ENCODE results near the gene SLC25A21. TPM values are rescaled to one million over a fixed set of nuclear protein-coding genes. Genes with fewer than 3 reads are reported as not detected.

SLC25A21 gene
- 1.6 TPM for polyA plus RNA-seq (2013, experiment 1 of 2)
- 1.8 TPM for polyA plus RNA-seq (2013, experiment 2 of 2)

DNA sequence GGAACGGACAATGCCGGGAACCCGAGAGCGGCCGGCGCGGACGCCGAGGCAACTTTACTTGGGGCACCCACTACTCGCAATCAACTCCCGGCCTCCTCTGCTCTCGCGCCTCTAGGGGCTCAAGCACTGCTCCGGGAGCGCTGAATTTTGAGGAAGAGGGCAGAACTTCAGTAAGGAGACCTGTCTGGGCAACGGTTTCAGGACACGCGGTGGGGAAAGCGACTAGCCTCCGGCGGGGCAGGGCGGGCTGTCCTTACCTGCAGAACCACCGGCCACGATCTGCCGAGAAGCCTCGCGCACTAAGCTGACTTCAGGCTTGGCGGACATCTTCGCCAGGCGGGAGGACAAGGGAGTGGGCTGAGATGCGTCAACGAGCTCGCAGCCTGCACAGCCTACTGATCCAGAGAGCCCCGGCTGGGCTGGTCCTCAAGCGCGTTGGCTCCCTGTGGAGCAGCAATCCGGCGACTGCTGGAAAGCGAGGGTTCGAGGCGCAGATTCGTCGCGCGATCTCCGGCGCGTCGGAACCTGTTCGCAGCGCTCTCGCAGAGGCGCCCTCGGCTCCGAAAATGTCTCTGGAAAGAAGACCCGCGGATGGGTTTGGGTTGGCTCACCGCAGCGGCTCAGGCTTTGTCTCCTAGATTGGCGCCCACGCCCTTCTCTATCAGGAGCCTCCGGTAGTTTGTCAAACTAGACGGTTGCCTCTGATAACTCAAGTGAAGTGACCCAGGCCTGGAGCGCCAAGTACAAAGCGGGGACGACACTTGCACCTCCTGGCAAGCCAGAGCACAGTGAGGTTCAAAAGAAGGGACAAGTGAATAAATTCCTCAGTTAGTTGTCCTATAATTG, at the start of gene SLC25A21:
Gene SLC25A21 (minus strand): TSS at position 583 of the 846 bp plus-strand sequence.
- Histone ChIP-seq H3K36me3 (replicated peaks in 1 of 2; ENCODE audit: control insufficient read depth in 2 of 2, insufficient read depth in 2 of 2, low read length in 2 of 2) (no peaks in the 10 kb centered on the region), H4K91ac (ENCODE audit: low read depth, low read length, poor library complexity) (no peak within 1 kb of the TSS), H2AFZ (ENCODE audit: low read length) (peak within 1 kb of the TSS; percentile 93), H3K18ac (ENCODE audit: low read length) (peak within 1 kb of the TSS; percentile 98), H2AK5ac (ENCODE audit: low read depth, low read length) (no peak within 1 kb of the TSS), H3K4me2 (ENCODE audit: insufficient read depth, low read length, poor library complexity, severe bottlenecking) (peak within 1 kb of the TSS; percentile 71), H2BK15ac (ENCODE audit: low read length) (peak within 1 kb of the TSS; percentile 57), H3K4me3 (ENCODE audit: low read length in 2 of 2) (peak within 1 kb of the TSS; percentile 73 to 92), H3K27me3 (ENCODE audit: control insufficient read depth in 3 of 3, insufficient read depth in 3 of 3, low read depth in 1 of 3, low read length in 3 of 3) (no peaks in the 10 kb centered on the region), H3K9me3 (replicated peaks in 1 of 2; ENCODE audit: control insufficient read depth in 2 of 2, insufficient read depth in 1 of 2, low read depth in 1 of 2, low read length in 2 of 2) (no peaks in the 10 kb centered on the region), H4K8ac (ENCODE audit: low read depth, low read length) (peak within 1 kb of the TSS; percentile 89), H3K27ac (replicated peaks; ENCODE audit: low read length) (peak within 1 kb of the TSS; percentile 95), H3K14ac (ENCODE audit: low read length) (peak within 1 kb of the TSS; percentile 56), H2BK120ac (ENCODE audit: low read depth, low read length) (no peak within 1 kb of the TSS), H2BK5ac (ENCODE audit: low read length) (peak within 1 kb of the TSS; percentile 62), H3K4me1 (ENCODE audit: control insufficient read depth in 2 of 2, insufficient read depth in 1 of 2, low read depth in 1 of 2, low read length in 2 of 2) (peaks cover 0 to 5% of the 10 kb centered on the region in 2 donors), H3K9ac (ENCODE audit: low read depth, low read length, poor library complexity) (peak within 1 kb of the TSS; percentile 93), H3K4ac (ENCODE audit: low read length) (peak within 1 kb of the TSS; percentile 14), H3K23ac (ENCODE audit: low read depth, low read length, poor library complexity) (peak within 1 kb of the TSS; percentile 94), H2BK12ac (ENCODE audit: low read length) (peak within 1 kb of the TSS; percentile 18), H3K79me1 (ENCODE audit: low read depth, low read length) (no peaks in the 10 kb centered on the region)
- no CpG with 5 or more reads among the region's 66 CpGs for WGBS, 2 donors (ENCODE audit: extremely low coverage in 2 of 2, insufficient read length in 2 of 2, insufficient replicate concordance in 1 of 2)
- peak; percentile 61 for DNase-seq (ENCODE audit: low spot score)

DNA sequence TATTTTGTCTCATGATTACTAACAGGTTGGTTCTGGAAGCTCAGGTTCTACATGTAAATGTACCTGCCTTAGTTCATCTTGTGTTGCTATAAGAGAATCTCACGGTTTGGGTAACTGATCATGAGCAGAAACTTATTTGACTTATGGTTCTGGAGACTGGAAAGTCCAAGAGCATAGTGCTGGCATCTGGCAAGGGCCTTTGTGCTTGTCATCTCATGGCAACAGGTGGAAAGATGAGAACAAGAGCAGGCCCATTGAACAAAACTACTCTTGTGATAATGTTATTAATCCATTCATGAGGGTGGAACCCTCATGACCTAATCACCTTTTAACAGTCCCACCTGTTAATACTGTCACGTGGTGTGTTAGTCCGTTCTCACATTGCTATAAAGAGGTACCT, 48.7 kb upstream of the SLC25A21 start:
- Histone ChIP-seq H3K36me3 (replicated peaks in 1 of 2; ENCODE audit: control insufficient read depth in 2 of 2, insufficient read depth in 2 of 2, low read length in 2 of 2) (no peaks in the 10 kb centered on the region), H3K79me1 (ENCODE audit: low read depth, low read length) (no peaks in the 10 kb centered on the region), H2BK12ac (ENCODE audit: low read length) (no peak overlapping the region), H3K18ac (ENCODE audit: low read length) (no peak overlapping the region), H3K9ac (ENCODE audit: low read depth, low read length, poor library complexity) (no peak overlapping the region), H3K23ac (ENCODE audit: low read depth, low read length, poor library complexity) (no peak overlapping the region), H3K27ac (replicated peaks; ENCODE audit: low read length) (no peak overlapping the region), H2AFZ (ENCODE audit: low read length) (no peak overlapping the region), H3K4ac (ENCODE audit: low read length) (no peak overlapping the region), H2AK5ac (ENCODE audit: low read depth, low read length) (no peak overlapping the region), H3K4me1 (ENCODE audit: control insufficient read depth in 2 of 2, insufficient read depth in 1 of 2, low read depth in 1 of 2, low read length in 2 of 2) (no peaks in the 10 kb centered on the region), H3K14ac (ENCODE audit: low read length) (no peak overlapping the region), H2BK120ac (ENCODE audit: low read depth, low read length) (no peak overlapping the region), H3K27me3 (ENCODE audit: control insufficient read depth in 3 of 3, insufficient read depth in 3 of 3, low read depth in 1 of 3, low read length in 3 of 3) (no peaks in the 10 kb centered on the region), H3K4me2 (ENCODE audit: insufficient read depth, low read length, poor library complexity, severe bottlenecking) (no peak overlapping the region), H2BK15ac (ENCODE audit: low read length) (no peak overlapping the region), H3K4me3 (ENCODE audit: low read length in 2 of 2) (no peak overlapping the region), H4K8ac (ENCODE audit: low read depth, low read length) (no peak overlapping the region), H3K9me3 (replicated peaks in 1 of 2; ENCODE audit: control insufficient read depth in 2 of 2, insufficient read depth in 1 of 2, low read depth in 1 of 2, low read length in 2 of 2) (peaks cover 4 to 25% of the 10 kb centered on the region in 2 donors), H4K91ac (ENCODE audit: low read depth, low read length, poor library complexity) (no peak overlapping the region), H2BK5ac (ENCODE audit: low read length) (no peak overlapping the region)
- no CpG with 5 or more reads among the region's 3 CpGs for WGBS, 2 donors (ENCODE audit: extremely low coverage in 2 of 2, insufficient read length in 2 of 2, insufficient replicate concordance in 1 of 2)
- DNase-seq (ENCODE audit: low spot score), result no peak

DNA sequence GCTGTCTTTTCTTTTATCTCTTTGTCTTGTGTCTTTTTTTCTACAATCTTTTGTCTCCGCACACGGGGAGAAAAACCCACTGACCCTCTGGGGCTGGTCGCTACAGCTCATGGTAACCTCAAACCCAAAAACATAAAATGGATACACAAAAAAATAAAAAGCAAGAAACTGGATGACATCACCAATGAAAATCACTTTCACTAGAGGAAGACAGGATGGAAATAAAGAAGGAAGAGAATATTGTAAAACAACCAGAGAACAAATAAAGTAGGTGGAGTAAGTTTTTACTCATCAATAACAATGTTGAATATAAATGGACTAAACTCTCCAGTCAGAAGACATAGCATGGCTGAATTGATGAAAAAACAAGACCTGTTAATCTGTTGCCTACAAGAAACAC, 42.9 kb upstream of the SLC25A21 start:
- WGBS, 2 donors (ENCODE audit: extremely low coverage in 2 of 2, insufficient read length in 2 of 2, insufficient replicate concordance in 1 of 2), result no CpG with 5 or more reads among the region's 3 CpGs

DNA sequence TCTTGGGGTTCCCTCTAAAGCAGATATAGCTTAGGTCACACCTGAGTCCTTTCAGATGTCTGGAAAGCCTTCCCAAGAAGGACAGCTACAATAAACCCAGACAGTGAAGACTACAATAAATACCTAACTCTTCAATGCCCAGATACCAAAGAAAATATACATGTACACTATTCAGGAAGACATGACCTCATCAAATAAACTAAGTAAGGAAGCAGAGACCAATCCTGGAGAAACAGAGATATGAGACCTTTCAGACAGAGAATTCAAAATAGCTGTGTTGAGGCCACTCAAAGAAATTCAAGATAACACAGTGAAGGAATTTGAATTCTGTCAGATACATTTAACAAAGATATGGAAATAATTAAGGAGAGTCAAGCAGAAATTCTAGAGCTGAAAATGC, 40.6 kb upstream of the SLC25A21 start:
- Histone ChIP-seq H4K8ac (ENCODE audit: low read depth, low read length) (no peak overlapping the region), H3K27me3 (ENCODE audit: control insufficient read depth in 3 of 3, insufficient read depth in 3 of 3, low read depth in 1 of 3, low read length in 3 of 3) (no peaks in the 10 kb centered on the region), H3K9ac (ENCODE audit: low read depth, low read length, poor library complexity) (no peak overlapping the region), H3K36me3 (replicated peaks in 1 of 2; ENCODE audit: control insufficient read depth in 2 of 2, insufficient read depth in 2 of 2, low read length in 2 of 2) (peaks cover 0 to 5% of the 10 kb centered on the region in 2 donors), H2BK5ac (ENCODE audit: low read length) (no peak overlapping the region), H3K14ac (ENCODE audit: low read length) (no peak overlapping the region), H3K4ac (ENCODE audit: low read length) (no peak overlapping the region), H3K4me2 (ENCODE audit: insufficient read depth, low read length, poor library complexity, severe bottlenecking) (no peak overlapping the region), H4K91ac (ENCODE audit: low read depth, low read length, poor library complexity) (no peak overlapping the region), H3K4me1 (ENCODE audit: control insufficient read depth in 2 of 2, insufficient read depth in 1 of 2, low read depth in 1 of 2, low read length in 2 of 2) (no peaks in the 10 kb centered on the region), H2BK120ac (ENCODE audit: low read depth, low read length) (no peak overlapping the region), H3K9me3 (replicated peaks in 1 of 2; ENCODE audit: control insufficient read depth in 2 of 2, insufficient read depth in 1 of 2, low read depth in 1 of 2, low read length in 2 of 2) (peaks cover 6 to 9% of the 10 kb centered on the region in 2 donors), H2BK15ac (ENCODE audit: low read length) (no peak overlapping the region), H2BK12ac (ENCODE audit: low read length) (no peak overlapping the region), H3K23ac (ENCODE audit: low read depth, low read length, poor library complexity) (no peak overlapping the region), H3K27ac (replicated peaks; ENCODE audit: low read length) (no peak overlapping the region), H3K18ac (ENCODE audit: low read length) (no peak overlapping the region), H2AK5ac (ENCODE audit: low read depth, low read length) (no peak overlapping the region), H3K79me1 (ENCODE audit: low read depth, low read length) (peaks cover 2% of the 10 kb centered on the region), H3K4me3 (ENCODE audit: low read length in 2 of 2) (no peak overlapping the region), H2AFZ (ENCODE audit: low read length) (no peak overlapping the region)
- no peak for DNase-seq (ENCODE audit: low spot score)

More for the DNA sequence above, 42.9 kb upstream of the SLC25A21 start:
- Histone ChIP-seq H3K4me2 (ENCODE audit: insufficient read depth, low read length, poor library complexity, severe bottlenecking) (no peak overlapping the region), H3K9ac (ENCODE audit: low read depth, low read length, poor library complexity) (no peak overlapping the region), H3K4ac (ENCODE audit: low read length) (no peak overlapping the region), H2BK15ac (ENCODE audit: low read length) (no peak overlapping the region), H3K4me1 (ENCODE audit: control insufficient read depth in 2 of 2, insufficient read depth in 1 of 2, low read depth in 1 of 2, low read length in 2 of 2) (no peaks in the 10 kb centered on the region), H3K79me1 (ENCODE audit: low read depth, low read length) (peaks cover 2% of the 10 kb centered on the region), H4K91ac (ENCODE audit: low read depth, low read length, poor library complexity) (no peak overlapping the region), H2BK5ac (ENCODE audit: low read length) (no peak overlapping the region), H3K27me3 (ENCODE audit: control insufficient read depth in 3 of 3, insufficient read depth in 3 of 3, low read depth in 1 of 3, low read length in 3 of 3) (no peaks in the 10 kb centered on the region), H2BK12ac (ENCODE audit: low read length) (no peak overlapping the region), H3K23ac (ENCODE audit: low read depth, low read length, poor library complexity) (no peak overlapping the region), H3K9me3 (replicated peaks in 1 of 2; ENCODE audit: control insufficient read depth in 2 of 2, insufficient read depth in 1 of 2, low read depth in 1 of 2, low read length in 2 of 2) (peaks cover 3 to 9% of the 10 kb centered on the region in 2 donors), H3K36me3 (replicated peaks in 1 of 2; ENCODE audit: control insufficient read depth in 2 of 2, insufficient read depth in 2 of 2, low read length in 2 of 2) (peaks cover 0 to 5% of the 10 kb centered on the region in 2 donors), H3K27ac (replicated peaks; ENCODE audit: low read length) (no peak overlapping the region), H3K4me3 (ENCODE audit: low read length in 2 of 2) (no peak overlapping the region), H3K14ac (ENCODE audit: low read length) (no peak overlapping the region), H3K18ac (ENCODE audit: low read length) (no peak overlapping the region), H2BK120ac (ENCODE audit: low read depth, low read length) (no peak overlapping the region), H4K8ac (ENCODE audit: low read depth, low read length) (no peak overlapping the region), H2AFZ (ENCODE audit: low read length) (no peak overlapping the region), H2AK5ac (ENCODE audit: low read depth, low read length) (no peak overlapping the region)
- DNase-seq (ENCODE audit: low spot score), result no peak

Data from neuronal stem cell (in vitro differentiated cells).